HCT116 (cell line): ENCODE measurements around the gene POU2F3. TPM values are rescaled to one million over a fixed set of nuclear protein-coding genes. Genes with fewer than 3 reads are reported as not detected.

Experiments used
- ATAC-seq: fragments of 200-7000 bp; cut with Tn5 transposase; 2 replicates; pipeline ENCODE4 v1.9.1; 2020; ENCODE audit warnings: mild to moderate bottlenecking, moderate library complexity
- BruUV-seq: library from RNA; stranded (reverse); fragments of 400-500 nt; replicated peaks from 2 replicates; lab custom pipeline; 2021; lab: Mats Ljungman, UMichigan
- CTCF ChIA-PET: fragments of 300-600 bp; sonication (Branson Sonifier 250); formaldehyde crosslinking; loops from one replicate; lab custom pipeline; 2021; ENCODE audit warnings: antibody characterized with exemption; lab: Charles Lee
- POLR2A ChIA-PET: fragments of 300-600, 350-600 bp; sonication (Branson Sonifier 250); formaldehyde crosslinking; loops from one replicate; lab custom pipeline; 2021; ENCODE audit warnings: antibody characterized with exemption; lab: Charles Lee
- RAD21 ChIA-PET, 2 experiments: fragments of 300-600 bp; sonication (Branson Sonifier 250); formaldehyde crosslinking; loops; one replicate each; lab custom pipeline; 2023; ENCODE audit warnings: low total read pairs in 2 of 2; ENCODE audit not compliant: uncharacterized antibody in 2 of 2, unreplicated experiment in 2 of 2, low non-redundant PET in 1 of 2; lab: Charles Lee
- DNase-seq: peaks from one replicate; pipeline ENCODE4 v3.0.0-alpha.2; 2010; ENCODE audit warnings: low read depth, low spot score
- H2AFZ ChIP-seq: fragments of 200-600 bp; shearing (Covaris generic), sonication (generic); 2 replicates; pipeline ENCODE4 v1.6.1; 2017; ENCODE audit warnings: low read depth, mixed run types, mixed read lengths, antibody characterized with exemption, low read length; ENCODE audit not compliant: poor library complexity, severe bottlenecking
- H3K27ac ChIP-seq: 2 replicates; pipeline ENCODE4 v1.5.1; 2012; ENCODE audit warnings: low read depth, low read length
- H3K27me3 ChIP-seq: fragments of 200-600 bp; sonication (generic); 2 replicates; pipeline ENCODE4 v1.6.1; 2016; ENCODE audit warnings: mixed run types, low read length, mixed read lengths; ENCODE audit not compliant: insufficient read depth
- H3K36me3 ChIP-seq, 2 experiments: fragments of 200-500 bp in 1 of 2; fragments of 200-600 bp in 1 of 2; sonication (Bioruptor generic) in 1 of 2; sonication (generic) in 1 of 2; 2 replicates each; pipeline versions ENCODE4 v1.5.1 to v1.6.1; 2014 to 2016; ENCODE audit warnings: low read length in 2 of 2, inconsistent platforms in 1 of 2, mixed read lengths in 1 of 2, mixed run types in 1 of 2; ENCODE audit not compliant: insufficient read depth in 2 of 2, control insufficient read depth in 1 of 2
- H3K4me1 ChIP-seq, 2 experiments: fragments of 200-600 bp in 1 of 2; sonication (generic) in 1 of 2; 2 replicates each; pipeline versions ENCODE4 v1.5.1 to v1.6.1; 2012 to 2017; ENCODE audit warnings: low read length in 2 of 2, inconsistent platforms in 1 of 2, mild to moderate bottlenecking in 1 of 2, mixed read lengths in 1 of 2, mixed run types in 1 of 2, moderate library complexity in 1 of 2; ENCODE audit not compliant: insufficient read depth in 2 of 2, control insufficient read depth in 1 of 2
- H3K4me2 ChIP-seq: fragments of 200-600 bp; sonication (generic); 2 replicates; pipeline ENCODE4 v1.6.1; 2017; ENCODE audit warnings: mixed run types, low read length, mixed read lengths
- H3K4me3 ChIP-seq, 2 experiments: fragments of 200-600 bp in 1 of 2; sonication (generic) in 1 of 2; replicated peaks in 1 of 2; 2 replicates each; pipeline ENCODE4 v1.5.1; 2011 to 2016; ENCODE audit warnings: low read length in 2 of 2, control low read depth in 1 of 2, low read depth in 1 of 2, mild to moderate bottlenecking in 1 of 2, mixed read lengths in 1 of 2, mixed run types in 1 of 2
- H3K79me2 ChIP-seq: fragments of 200-600 bp; sonication (generic); 2 replicates; pipeline ENCODE4 v1.6.1; 2017; ENCODE audit warnings: mild to moderate bottlenecking, mixed run types, low read length, moderate library complexity, mixed read lengths; ENCODE audit not compliant: insufficient read depth
- H3K9ac ChIP-seq: fragments of 200-600 bp; sonication (generic); 2 replicates; pipeline ENCODE4 v1.6.1; 2016; ENCODE audit warnings: low read length, mixed read lengths
- H3K9me2 ChIP-seq: fragments of 200-600 bp; sonication (generic), shearing (Covaris generic); 2 replicates; pipeline ENCODE4 v1.6.1; 2017; ENCODE audit warnings: mixed run types, mild to moderate bottlenecking, moderate library complexity; ENCODE audit not compliant: insufficient read depth
- H3K9me3 ChIP-seq, 2 experiments: fragments of 200-500 bp in 1 of 2; fragments of 200-600 bp in 1 of 2; sonication (Bioruptor generic) in 1 of 2; sonication (generic) in 1 of 2; 2 replicates each; pipeline ENCODE4 v1.6.1; 2014 to 2017; ENCODE audit warnings: low read length in 2 of 2, mixed read lengths in 2 of 2, inconsistent platforms in 1 of 2, low read depth in 1 of 2, mild to moderate bottlenecking in 1 of 2, mixed run types in 1 of 2, moderate library complexity in 1 of 2; ENCODE audit not compliant: control insufficient read depth in 1 of 2, insufficient read depth in 1 of 2
- H4K20me1 ChIP-seq: fragments of 200-600 bp; sonication (generic), shearing (Covaris generic); 2 replicates; pipeline ENCODE4 v1.6.1; 2017; ENCODE audit warnings: mixed run types, mild to moderate bottlenecking, moderate library complexity; ENCODE audit not compliant: insufficient read depth
- EZH2 ChIP-seq: fragments of 200-600 bp; sonication (generic); IDR thresholded peaks from 2 replicates; pipeline ENCODE4 v1.6.1; 2017; ENCODE audit warnings: antibody characterized with exemption, mixed run types
- JUND ChIP-seq: IDR thresholded peaks from 2 replicates; pipeline ENCODE4 v1.6.1; 2012
- RAD21 ChIP-seq: IDR thresholded peaks from 2 replicates; pipeline ENCODE4 v1.6.1; 2012; ENCODE audit warnings: low read depth, mild to moderate bottlenecking
- SP1 ChIP-seq: IDR thresholded peaks from 2 replicates; pipeline ENCODE4 v1.6.1; 2012; ENCODE audit warnings: low read depth
- TCF7L2 ChIP-seq: IDR thresholded peaks from 2 replicates; pipeline ENCODE4 v1.7.0; 2011; ENCODE audit warnings: borderline replicate concordance, inconsistent platforms; ENCODE audit not compliant: insufficient read depth, insufficient read length; ENCODE audit errors: extremely low read depth
- YY1 ChIP-seq: IDR thresholded peaks from 2 replicates; pipeline ENCODE4 v1.6.1; 2011; ENCODE audit warnings: low read length, low read depth, moderate library complexity, mild to moderate bottlenecking; ENCODE audit not compliant: insufficient replicate concordance; ENCODE audit errors: extremely low read depth
- ZFX ChIP-seq: fragments of 450-650 bp; IDR thresholded peaks from 2 replicates; pipeline ENCODE4 v1.6.1; 2017
- ZNF274 ChIP-seq: fragments of 200-500 bp; sonication (Bioruptor generic); IDR thresholded peaks from 2 replicates; pipeline ENCODE4 v1.6.1; 2014; ENCODE audit warnings: mild to moderate bottlenecking, low read depth, low read length, inconsistent platforms
- intact Hi-C: fragments of 100-400 bp; cut with micrococcal nuclease; formaldehyde crosslinking; loops from 2 replicates; pipeline ENCODE4 v1.10.0; 2022
- total RNA-seq: library from RNA; stranded (reverse); gene quantifications from one replicate; pipeline ENCODE4 v1.2.1, GENCODE V29; 2021; ENCODE audit not compliant: unreplicated experiment
- TF ChIP-seq, protein P1 (sequence below): IDR thresholded peaks from 2 replicates; pipeline ENCODE4 v1.6.1; 2012
- TF ChIP-seq, protein P2 (sequence below), 3 experiments: fragments of 200-600 bp in 1 of 3; sonication (generic) in 1 of 3; IDR thresholded peaks in 2 of 3; conservative IDR thresholded peaks in 1 of 3; 2 replicates each; pipeline ENCODE4 v1.5.1; 2012 to 2017; ENCODE audit warnings: low read depth in 2 of 3, low read length in 2 of 3, antibody characterized with exemption in 1 of 3, borderline replicate concordance in 1 of 3, control low read depth in 1 of 3, mild to moderate bottlenecking in 1 of 3, mixed read lengths in 1 of 3, mixed run types in 1 of 3, moderate library complexity in 1 of 3; ENCODE audit not compliant: insufficient read depth in 1 of 3
- TF ChIP-seq, protein P3 (sequence below): IDR thresholded peaks from 2 replicates; pipeline ENCODE4 v1.6.1; 2012; ENCODE audit warnings: low read depth

The POU2F3 gene
- total RNA-seq, 1 experiment from 2014 or later, result 0.15 TPM

- Histone ChIP-seq H3K36me3 (no peaks in the 10 kb centered on the region), H3K9me2 (no peaks in the 10 kb centered on the region), H3K79me2 (no peaks in the 10 kb centered on the region), H3K4me2 (no peak overlapping the region), H3K4me1 (peaks cover 2 to 7% of the 10 kb centered on the region in 2 experiments; a peak in 2 of 4 replicates), H2AFZ (no peak overlapping the region), H3K9ac (no peak overlapping the region), H3K9me3 (no peaks in the 10 kb centered on the region), H3K27me3 (no peaks in the 10 kb centered on the region), H4K20me1 (no peaks in the 10 kb centered on the region), H3K27ac (no peak overlapping the region), H3K4me3 (no peak overlapping the region)
- ATAC-seq (no peak), DNase-seq (no peak)
- intact Hi-C loops, result no loop called here
- no TSS peak for BruUV-seq
- POLR2A ChIA-PET, result no interaction called here
- RAD21 ChIA-PET, result no interaction called here
- TF ChIP-seq, protein P1, sequence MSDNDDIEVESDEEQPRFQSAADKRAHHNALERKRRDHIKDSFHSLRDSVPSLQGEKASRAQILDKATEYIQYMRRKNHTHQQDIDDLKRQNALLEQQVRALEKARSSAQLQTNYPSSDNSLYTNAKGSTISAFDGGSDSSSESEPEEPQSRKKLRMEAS, result no peak
- TF ChIP-seq SP1, result no peak
- TF ChIP-seq, protein P2, sequence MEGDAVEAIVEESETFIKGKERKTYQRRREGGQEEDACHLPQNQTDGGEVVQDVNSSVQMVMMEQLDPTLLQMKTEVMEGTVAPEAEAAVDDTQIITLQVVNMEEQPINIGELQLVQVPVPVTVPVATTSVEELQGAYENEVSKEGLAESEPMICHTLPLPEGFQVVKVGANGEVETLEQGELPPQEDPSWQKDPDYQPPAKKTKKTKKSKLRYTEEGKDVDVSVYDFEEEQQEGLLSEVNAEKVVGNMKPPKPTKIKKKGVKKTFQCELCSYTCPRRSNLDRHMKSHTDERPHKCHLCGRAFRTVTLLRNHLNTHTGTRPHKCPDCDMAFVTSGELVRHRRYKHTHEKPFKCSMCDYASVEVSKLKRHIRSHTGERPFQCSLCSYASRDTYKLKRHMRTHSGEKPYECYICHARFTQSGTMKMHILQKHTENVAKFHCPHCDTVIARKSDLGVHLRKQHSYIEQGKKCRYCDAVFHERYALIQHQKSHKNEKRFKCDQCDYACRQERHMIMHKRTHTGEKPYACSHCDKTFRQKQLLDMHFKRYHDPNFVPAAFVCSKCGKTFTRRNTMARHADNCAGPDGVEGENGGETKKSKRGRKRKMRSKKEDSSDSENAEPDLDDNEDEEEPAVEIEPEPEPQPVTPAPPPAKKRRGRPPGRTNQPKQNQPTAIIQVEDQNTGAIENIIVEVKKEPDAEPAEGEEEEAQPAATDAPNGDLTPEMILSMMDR (IDR thresholded peaks at IDR 0.05 in 2 of 3, conservative IDR thresholded peaks at IDR 0.05 in 1 of 3; ENCODE audit: borderline replicate concordance in 1 of 3, insufficient read depth in 1 of 3, low read depth in 2 of 3, low read length in 2 of 3), result no peak
- TF ChIP-seq ZFX, result no peak
- no peak for TF ChIP-seq YY1
- no peak for TF ChIP-seq TCF7L2
- TF ChIP-seq JUND, result no peak
- no peak for TF ChIP-seq EZH2
- TF ChIP-seq ZNF274, result no peak
- no peak for TF ChIP-seq RAD21
- TF ChIP-seq, protein P3, sequence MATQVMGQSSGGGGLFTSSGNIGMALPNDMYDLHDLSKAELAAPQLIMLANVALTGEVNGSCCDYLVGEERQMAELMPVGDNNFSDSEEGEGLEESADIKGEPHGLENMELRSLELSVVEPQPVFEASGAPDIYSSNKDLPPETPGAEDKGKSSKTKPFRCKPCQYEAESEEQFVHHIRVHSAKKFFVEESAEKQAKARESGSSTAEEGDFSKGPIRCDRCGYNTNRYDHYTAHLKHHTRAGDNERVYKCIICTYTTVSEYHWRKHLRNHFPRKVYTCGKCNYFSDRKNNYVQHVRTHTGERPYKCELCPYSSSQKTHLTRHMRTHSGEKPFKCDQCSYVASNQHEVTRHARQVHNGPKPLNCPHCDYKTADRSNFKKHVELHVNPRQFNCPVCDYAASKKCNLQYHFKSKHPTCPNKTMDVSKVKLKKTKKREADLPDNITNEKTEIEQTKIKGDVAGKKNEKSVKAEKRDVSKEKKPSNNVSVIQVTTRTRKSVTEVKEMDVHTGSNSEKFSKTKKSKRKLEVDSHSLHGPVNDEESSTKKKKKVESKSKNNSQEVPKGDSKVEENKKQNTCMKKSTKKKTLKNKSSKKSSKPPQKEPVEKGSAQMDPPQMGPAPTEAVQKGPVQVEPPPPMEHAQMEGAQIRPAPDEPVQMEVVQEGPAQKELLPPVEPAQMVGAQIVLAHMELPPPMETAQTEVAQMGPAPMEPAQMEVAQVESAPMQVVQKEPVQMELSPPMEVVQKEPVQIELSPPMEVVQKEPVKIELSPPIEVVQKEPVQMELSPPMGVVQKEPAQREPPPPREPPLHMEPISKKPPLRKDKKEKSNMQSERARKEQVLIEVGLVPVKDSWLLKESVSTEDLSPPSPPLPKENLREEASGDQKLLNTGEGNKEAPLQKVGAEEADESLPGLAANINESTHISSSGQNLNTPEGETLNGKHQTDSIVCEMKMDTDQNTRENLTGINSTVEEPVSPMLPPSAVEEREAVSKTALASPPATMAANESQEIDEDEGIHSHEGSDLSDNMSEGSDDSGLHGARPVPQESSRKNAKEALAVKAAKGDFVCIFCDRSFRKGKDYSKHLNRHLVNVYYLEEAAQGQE, result no peak
- CTCF ChIA-PET, result no interaction called here
Measured at GRCh38 chr11:120218695-120219033, 21.3 kb upstream of the POU2F3 start.
